GM12878 (cell line): Measurements from ENCODE around the gene SP6. TPM values are rescaled to one million over a fixed set of nuclear protein-coding genes. Genes with fewer than 3 reads are reported as not detected.

Source experiments
- ATF7 ChIP-seq: fragments of 450-650 bp; IDR thresholded peaks from 2 replicates; pipeline ENCODE4 v1.6.1; 2016; ENCODE audit warnings: low read depth, mild to moderate bottlenecking
- BACH1 ChIP-seq: fragments of 450-650 bp; IDR thresholded peaks from 2 replicates; pipeline ENCODE4 v1.6.1; 2017; ENCODE audit warnings: mild to moderate bottlenecking, borderline replicate concordance
- BCL11A ChIP-seq: IDR thresholded peaks from 2 replicates; pipeline ENCODE4 v1.6.1; 2011; ENCODE audit warnings: low read depth, low read length
- CBX5 ChIP-seq: sonication (generic); IDR thresholded peaks from 2 replicates; pipeline ENCODE4 v1.6.1; 2016; ENCODE audit warnings: low read depth, moderate library complexity, mild to moderate bottlenecking, inconsistent platforms
- CEBPZ ChIP-seq: fragments of 150-350 bp; IDR thresholded peaks from 2 replicates; pipeline ENCODE4 v1.6.1; 2016; ENCODE audit warnings: low read depth, low read length
- CHD2 ChIP-seq: IDR thresholded peaks from 2 replicates; pipeline ENCODE4 v1.6.1; 2011; ENCODE audit warnings: low read depth, low read length, improper control_type of control experiment, borderline replicate concordance
- EGR1 ChIP-seq, 2 experiments: IDR thresholded peaks; 1 replicate in 1 of 2; 2 replicates in 1 of 2; pipeline ENCODE4 v1.6.1; 2011 to 2012; ENCODE audit warnings: low read depth in 2 of 2, low read length in 2 of 2, borderline replicate concordance in 1 of 2, mild to moderate bottlenecking in 1 of 2, moderate library complexity in 1 of 2
- ELK1 ChIP-seq: IDR thresholded peaks from 2 replicates; pipeline ENCODE4 v1.6.1; 2012; ENCODE audit warnings: low read depth, low read length, improper control_type of control experiment
- FOXK2 ChIP-seq: fragments of 450-650 bp; IDR thresholded peaks from 2 replicates; pipeline ENCODE4 v1.6.1; 2017; ENCODE audit warnings: mild to moderate bottlenecking, moderate library complexity
- GATAD2B ChIP-seq: fragments of 450-650 bp; conservative IDR thresholded peaks from 2 replicates; pipeline ENCODE4 v1.6.1; 2017; ENCODE audit warnings: low read depth, mild to moderate bottlenecking, moderate library complexity
- HSF1 ChIP-seq: fragments of 150-350 bp; IDR thresholded peaks from 2 replicates; pipeline ENCODE4 v1.6.1; 2014; ENCODE audit warnings: mild to moderate bottlenecking, low read depth, low read length
- IKZF1 ChIP-seq: fragments of 450-650 bp; conservative IDR thresholded peaks from 2 replicates; pipeline ENCODE4 v1.6.1; 2017; ENCODE audit warnings: antibody characterized with exemption, mild to moderate bottlenecking
- SIN3A ChIP-seq: IDR thresholded peaks from 2 replicates; pipeline ENCODE4 v1.6.1; 2012; ENCODE audit warnings: low read depth, low read length, improper control_type of control experiment
- SIX5 ChIP-seq: IDR thresholded peaks from 2 replicates; pipeline ENCODE4 v1.6.1; 2011; ENCODE audit warnings: mild to moderate bottlenecking, low read depth, low read length, moderate library complexity; ENCODE audit not compliant: severe bottlenecking
- SKIL ChIP-seq: fragments of 450-650 bp; IDR thresholded peaks from 2 replicates; pipeline ENCODE4 v1.6.1; 2017; ENCODE audit warnings: mild to moderate bottlenecking, low read depth, inconsistent platforms; ENCODE audit not compliant: poor library complexity, severe bottlenecking
- ZNF217 ChIP-seq: fragments of 450-650 bp; IDR thresholded peaks from 2 replicates; pipeline ENCODE4 v1.6.1; 2017; ENCODE audit warnings: antibody characterized with exemption, mild to moderate bottlenecking
- ZZZ3 ChIP-seq: IDR thresholded peaks from 2 replicates; pipeline ENCODE4 v1.6.1; 2011; ENCODE audit warnings: low read depth; ENCODE audit not compliant: control insufficient read depth, insufficient read length
- polyA plus RNA-seq, 11 experiments: library from polyadenylated mRNA; depleted of rRNA in 4 of 11; unstranded in 6 of 11; stranded (reverse) in 5 of 11; fragments of >200 nt; fragmentation: Nextera tagmentation in 4 of 11; fragmentation: Illumina TruSeq in 1 of 11; extraction: Ambion mirVana in 4 of 11; extraction: Trizol in 1 of 11; gene quantifications; 1 replicate in 1 of 11; 2 replicates in 10 of 11; pipeline versions ENCODE4 v1.2.1 to v1.2.3, GENCODE V29; 2011 to 2016; ENCODE audit warnings: inconsistent platforms in 2 of 11, missing spikeins in 2 of 11, low read depth in 1 of 11
- total RNA-seq, 4 experiments: library from RNA; depleted of rRNA in 3 of 4; stranded (reverse); fragments of >200 nt in 3 of 4; fragmentation: Illumina TruSeq in 1 of 4; extraction: Trizol in 1 of 4; gene quantifications; 2 replicates each; pipeline versions ENCODE4 v1.2.1 to v1.2.3, GENCODE V29; 2013 to 2021

Gene SP6
- total and polyA plus RNA-seq, 10 of the 15 experiments (the other 5 are each of a cell fraction or from before 2014, with no cell fraction given): 0.05 to 0.15 (median 0.06) TPM; not detected in 7

GRCh38 chr17:47821424-47822391 lies 29.3 kb downstream of the SP6 start, which contains the start of gene OSBPL7 (continued):
- TF ChIP-seq SKIL (no peak), BACH1 (peak; percentile 15; the same call in 1 of the 2 replicates), ZNF217 (no peak), IKZF1 (peak; percentile 49; the same call in 1 of the 2 replicates), GATAD2B (no peak), ATF7 (peak; percentile 20; the same call in 1 of the 2 replicates), CHD2 (peak; percentile 53), SIX5 (no peak), CEBPZ (no peak), SIN3A (peak; percentile 86; the same call in 1 of the 2 replicates), FOXK2 (no peak), HSF1 (no peak), ZZZ3 (no peak), EGR1 (IDR thresholded peaks at IDR 0.05; ENCODE audit: borderline replicate concordance in 1 of 2, low read depth in 2 of 2, low read length in 2 of 2) (peak in 1 of 2 experiments; percentile 63; a peak in 2 of 3 replicates), CBX5 (no peak), ELK1 (peak; percentile 53; the same call in 1 of the 2 replicates), BCL11A (no peak)
